ENCODE measurements around the gene GPX7.

The GPX7 gene

DNA sequence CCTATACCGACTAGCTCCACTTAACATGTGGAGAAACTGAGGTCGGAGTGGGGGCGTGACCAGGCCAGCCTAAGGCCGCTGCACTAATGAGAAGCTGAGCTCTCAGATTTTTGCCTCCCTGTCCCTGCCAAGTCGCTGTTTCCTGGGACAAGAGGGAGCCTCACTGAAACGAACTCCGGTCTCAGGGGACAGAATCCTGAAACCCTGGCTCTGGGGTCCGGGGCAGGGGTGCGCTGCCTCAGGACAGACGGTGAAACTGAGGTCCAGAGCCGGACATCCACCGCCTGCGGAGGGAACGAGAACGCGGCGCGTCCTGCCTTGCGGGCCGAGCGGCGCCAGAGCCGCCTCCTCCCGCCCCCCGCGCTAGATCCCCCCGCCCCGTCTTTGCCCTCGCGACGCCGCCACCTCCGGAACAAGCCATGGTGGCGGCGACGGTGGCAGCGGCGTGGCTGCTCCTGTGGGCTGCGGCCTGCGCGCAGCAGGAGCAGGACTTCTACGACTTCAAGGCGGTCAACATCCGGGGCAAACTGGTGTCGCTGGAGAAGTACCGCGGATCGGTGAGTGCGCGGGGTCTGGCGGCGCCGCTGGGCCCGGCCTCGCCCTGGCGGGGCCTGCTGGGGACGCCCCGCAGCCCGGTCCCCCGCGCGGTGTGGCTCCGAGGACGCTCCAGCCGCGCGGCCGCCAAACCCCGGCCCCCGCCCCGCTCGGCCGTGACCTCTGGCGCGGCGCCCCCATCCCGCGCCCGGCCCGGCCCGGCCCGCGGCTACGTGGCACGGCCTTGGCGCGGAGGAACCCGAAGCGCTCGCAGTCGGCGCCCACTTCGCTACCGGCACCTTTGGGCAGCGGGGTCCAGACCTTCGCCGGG, at the start of gene GPX7:
TSS of gene GPX7 (plus strand) at position 381 of the 865 bp plus-strand sequence. CDS start at position 420, 39 bp downstream.
- Histone ChIP-seq H3K4me1 (ENCODE audit: insufficient read depth, low read length) (peaks cover 38% of the 10 kb centered on the region), H3K9me3 (ENCODE audit: insufficient read depth, low read length, severe bottlenecking) (no peaks in the 10 kb centered on the region), H3K27ac (ENCODE audit: low read length) (peak within 1 kb of the TSS; percentile 71), H3K36me3 (ENCODE audit: insufficient read depth, low read length) (peaks cover 27% of the 10 kb centered on the region), H4K20me1 (ENCODE audit: insufficient read depth, low read length) (no peaks in the 10 kb centered on the region), H3K4me2 (ENCODE audit: insufficient read depth, low read length) (peak within 1 kb of the TSS; percentile 73), H3K27me3 (ENCODE audit: insufficient read depth, low read length, poor library complexity) (no peaks in the 10 kb centered on the region), H2AFZ (ENCODE audit: low read depth, low read length) (peak within 1 kb of the TSS; percentile 92), H3K4me3 (ENCODE audit: low read depth in 1 of 2, low read length in 2 of 2) (peak within 1 kb of the TSS; percentile 48 to 59), H3K79me2 (ENCODE audit: insufficient read depth, low read length) (peaks cover 38% of the 10 kb centered on the region), H3K9ac (ENCODE audit: low read depth, low read length) (peak within 1 kb of the TSS; percentile 62)
- DNase-seq = peak; percentile 70
- TF ChIP-seq EZH2 (IDR thresholded peaks at IDR 0.05; ENCODE audit: borderline replicate concordance, low read depth, low read length, severe bottlenecking) = no peak
- TF ChIP-seq, protein P1, sequence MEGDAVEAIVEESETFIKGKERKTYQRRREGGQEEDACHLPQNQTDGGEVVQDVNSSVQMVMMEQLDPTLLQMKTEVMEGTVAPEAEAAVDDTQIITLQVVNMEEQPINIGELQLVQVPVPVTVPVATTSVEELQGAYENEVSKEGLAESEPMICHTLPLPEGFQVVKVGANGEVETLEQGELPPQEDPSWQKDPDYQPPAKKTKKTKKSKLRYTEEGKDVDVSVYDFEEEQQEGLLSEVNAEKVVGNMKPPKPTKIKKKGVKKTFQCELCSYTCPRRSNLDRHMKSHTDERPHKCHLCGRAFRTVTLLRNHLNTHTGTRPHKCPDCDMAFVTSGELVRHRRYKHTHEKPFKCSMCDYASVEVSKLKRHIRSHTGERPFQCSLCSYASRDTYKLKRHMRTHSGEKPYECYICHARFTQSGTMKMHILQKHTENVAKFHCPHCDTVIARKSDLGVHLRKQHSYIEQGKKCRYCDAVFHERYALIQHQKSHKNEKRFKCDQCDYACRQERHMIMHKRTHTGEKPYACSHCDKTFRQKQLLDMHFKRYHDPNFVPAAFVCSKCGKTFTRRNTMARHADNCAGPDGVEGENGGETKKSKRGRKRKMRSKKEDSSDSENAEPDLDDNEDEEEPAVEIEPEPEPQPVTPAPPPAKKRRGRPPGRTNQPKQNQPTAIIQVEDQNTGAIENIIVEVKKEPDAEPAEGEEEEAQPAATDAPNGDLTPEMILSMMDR (IDR thresholded peaks at IDR 0.05; ENCODE audit: borderline replicate concordance, extremely low read depth, low read length, poor library complexity, severe bottlenecking) = no peak
- ATAC-seq (ENCODE audit: insufficient read depth, low read depth) = peak; percentile 81

DNA sequence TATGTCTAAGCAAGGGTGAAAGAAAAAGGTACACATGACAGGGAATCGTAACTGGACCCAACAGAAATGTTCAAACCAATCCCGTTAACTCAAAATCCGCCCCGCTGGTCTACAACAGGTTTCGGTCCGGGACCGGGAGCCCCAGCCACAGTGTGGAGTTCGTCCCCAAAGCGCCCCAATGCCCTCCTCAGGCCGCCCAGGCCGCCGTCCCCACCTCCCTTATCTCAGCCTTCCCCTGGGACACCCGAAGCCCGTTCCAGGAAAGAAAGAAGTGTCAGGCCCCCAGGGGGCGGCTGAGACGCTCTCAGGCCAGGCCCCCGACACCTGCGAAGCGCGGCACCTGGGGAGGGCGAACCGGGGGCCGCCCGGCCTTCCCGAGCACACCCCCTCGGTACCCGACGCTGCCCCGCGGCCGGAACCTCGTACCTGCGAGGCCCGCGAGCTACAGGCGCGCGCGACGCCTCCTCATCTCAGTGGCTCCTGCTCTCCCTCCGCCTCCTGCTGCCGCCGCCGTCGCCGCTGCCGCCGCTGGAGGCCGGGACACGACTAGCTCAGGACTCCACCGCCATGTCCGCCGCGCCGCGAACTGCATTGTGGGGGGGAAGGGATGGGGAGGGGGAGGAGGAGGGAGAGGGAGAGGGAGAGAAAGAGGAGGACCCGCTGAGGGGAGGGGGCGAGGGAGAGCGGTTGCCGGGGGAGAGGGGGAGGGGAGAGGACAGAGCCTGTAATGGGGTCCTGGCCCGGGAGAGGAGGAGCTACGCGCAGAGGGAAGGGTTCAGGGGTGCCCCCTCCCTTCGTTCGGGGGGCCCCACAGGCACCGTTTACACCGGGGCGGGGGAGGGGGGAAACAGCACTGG, 49.4 kb upstream of the GPX7 start, which contains the start of gene TUT4:
TSS of gene TUT4 (minus strand) at position 588 of the 857 bp plus-strand sequence. CDS start 26,812 bp downstream, outside the sequence.
- no peak for TF ChIP-seq EZH2 (IDR thresholded peaks at IDR 0.05; ENCODE audit: borderline replicate concordance, low read depth, low read length, severe bottlenecking)
- TF ChIP-seq, protein P1 (IDR thresholded peaks at IDR 0.05; ENCODE audit: borderline replicate concordance, extremely low read depth, low read length, poor library complexity, severe bottlenecking) = peak; percentile 30
- Histone ChIP-seq H3K4me2 (ENCODE audit: insufficient read depth, low read length) (peak within 1 kb of the TSS; percentile 90), H3K4me3 (ENCODE audit: low read depth in 1 of 2, low read length in 2 of 2) (peak within 1 kb of the TSS; percentile 86 to 90), H3K27me3 (ENCODE audit: insufficient read depth, low read length, poor library complexity) (no peaks in the 10 kb centered on the region), H3K9me3 (ENCODE audit: insufficient read depth, low read length, severe bottlenecking) (no peaks in the 10 kb centered on the region), H3K79me2 (ENCODE audit: insufficient read depth, low read length) (peaks cover 66% of the 10 kb centered on the region), H2AFZ (ENCODE audit: low read depth, low read length) (peak within 1 kb of the TSS; percentile 97), H3K36me3 (ENCODE audit: insufficient read depth, low read length) (no peaks in the 10 kb centered on the region; the same call in 1 of the 2 replicates), H4K20me1 (ENCODE audit: insufficient read depth, low read length) (peaks cover 31% of the 10 kb centered on the region; the same call in 1 of the 2 replicates), H3K9ac (ENCODE audit: low read depth, low read length) (peak within 1 kb of the TSS; percentile 99), H3K4me1 (ENCODE audit: insufficient read depth, low read length) (peaks cover 47% of the 10 kb centered on the region), H3K27ac (ENCODE audit: low read length) (peak within 1 kb of the TSS; percentile 97)
- DNase-seq (peak; percentile 93), ATAC-seq (ENCODE audit: insufficient read depth, low read depth) (peak; percentile 69)

DNA sequence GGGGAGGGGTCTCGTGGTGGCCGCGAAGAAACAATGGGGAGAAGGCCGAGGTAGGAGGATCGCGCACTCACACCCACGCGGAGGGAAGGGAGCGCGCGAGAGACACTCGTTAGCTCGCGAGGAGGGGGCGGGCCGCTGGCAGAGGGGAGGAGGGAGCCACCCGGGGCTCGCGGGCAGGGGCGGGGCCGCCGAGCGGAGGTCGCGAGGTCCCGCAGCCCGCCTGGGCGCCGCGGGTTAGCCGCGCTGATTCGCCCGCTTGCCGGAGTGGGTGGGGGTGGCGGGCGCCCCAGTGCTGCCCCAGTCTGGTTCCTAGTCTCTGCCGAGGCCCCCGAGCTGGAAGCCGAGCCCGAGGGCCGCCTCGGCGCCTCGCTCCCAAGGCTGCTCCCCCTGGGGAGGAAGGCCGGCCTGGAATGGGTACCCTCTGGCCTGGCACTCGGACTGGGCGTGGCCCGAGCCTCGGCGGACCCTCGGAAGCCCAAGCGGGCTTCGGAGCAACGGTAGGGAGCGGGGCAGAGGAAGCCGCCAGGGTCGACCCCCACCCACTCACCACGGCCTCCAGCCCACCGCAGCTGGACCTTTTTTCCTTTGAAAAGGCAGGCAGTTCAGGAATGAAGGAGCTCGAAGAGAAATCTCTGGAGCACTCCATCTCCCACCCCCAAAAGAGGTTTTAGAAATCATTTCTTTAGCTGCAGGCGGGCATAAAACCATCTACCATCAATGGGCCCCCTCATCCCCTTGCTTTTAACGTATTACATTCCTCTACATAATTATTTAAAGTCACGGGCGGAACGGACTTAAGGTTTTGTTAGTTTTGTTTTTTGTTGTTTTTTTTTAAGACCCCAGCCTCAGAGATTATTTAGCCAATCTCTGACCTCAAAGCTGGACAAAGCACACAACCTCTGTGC, 48.6 kb upstream of the GPX7 start:
- peak overlapping the region; percentile 97 for H2AFZ ChIP-seq (ENCODE audit: low read depth, low read length)
- peaks cover 57% of the 10 kb centered on the region for H3K79me2 ChIP-seq (ENCODE audit: insufficient read depth, low read length)

More for the DNA sequence above, 48.6 kb upstream of the GPX7 start:
- TF ChIP-seq EZH2 (IDR thresholded peaks at IDR 0.05; ENCODE audit: borderline replicate concordance, low read depth, low read length, severe bottlenecking) = no peak
- TF ChIP-seq, protein P1 (IDR thresholded peaks at IDR 0.05; ENCODE audit: borderline replicate concordance, extremely low read depth, low read length, poor library complexity, severe bottlenecking) = no peak
- Histone ChIP-seq H3K9ac (ENCODE audit: low read depth, low read length) (peak overlapping the region; percentile 99), H3K4me3 (ENCODE audit: low read depth in 1 of 2, low read length in 2 of 2) (peak overlapping the region; percentile 86 to 90), H3K4me2 (ENCODE audit: insufficient read depth, low read length) (peak overlapping the region; percentile 90), H3K9me3 (ENCODE audit: insufficient read depth, low read length, severe bottlenecking) (no peaks in the 10 kb centered on the region), H3K27ac (ENCODE audit: low read length) (peak overlapping the region; percentile 97), H3K36me3 (ENCODE audit: insufficient read depth, low read length) (no peaks in the 10 kb centered on the region; the same call in 1 of the 2 replicates), H4K20me1 (ENCODE audit: insufficient read depth, low read length) (peaks cover 27% of the 10 kb centered on the region; the same call in 1 of the 2 replicates), H3K27me3 (ENCODE audit: insufficient read depth, low read length, poor library complexity) (no peaks in the 10 kb centered on the region), H3K4me1 (ENCODE audit: insufficient read depth, low read length) (peaks cover 47% of the 10 kb centered on the region)
- ATAC-seq (ENCODE audit: insufficient read depth, low read depth) = peak; percentile 84
- DNase-seq = peak; percentile 94
